Right hindlimb (tissue), 1 donor: ENCODE measurements around the gene PTPDC1.

ENCODE experiments used
- DNase-seq: peaks from one replicate; pipeline ENCODE4 v3.0.0-alpha.2; 2018

The PTPDC1 gene, protein sequence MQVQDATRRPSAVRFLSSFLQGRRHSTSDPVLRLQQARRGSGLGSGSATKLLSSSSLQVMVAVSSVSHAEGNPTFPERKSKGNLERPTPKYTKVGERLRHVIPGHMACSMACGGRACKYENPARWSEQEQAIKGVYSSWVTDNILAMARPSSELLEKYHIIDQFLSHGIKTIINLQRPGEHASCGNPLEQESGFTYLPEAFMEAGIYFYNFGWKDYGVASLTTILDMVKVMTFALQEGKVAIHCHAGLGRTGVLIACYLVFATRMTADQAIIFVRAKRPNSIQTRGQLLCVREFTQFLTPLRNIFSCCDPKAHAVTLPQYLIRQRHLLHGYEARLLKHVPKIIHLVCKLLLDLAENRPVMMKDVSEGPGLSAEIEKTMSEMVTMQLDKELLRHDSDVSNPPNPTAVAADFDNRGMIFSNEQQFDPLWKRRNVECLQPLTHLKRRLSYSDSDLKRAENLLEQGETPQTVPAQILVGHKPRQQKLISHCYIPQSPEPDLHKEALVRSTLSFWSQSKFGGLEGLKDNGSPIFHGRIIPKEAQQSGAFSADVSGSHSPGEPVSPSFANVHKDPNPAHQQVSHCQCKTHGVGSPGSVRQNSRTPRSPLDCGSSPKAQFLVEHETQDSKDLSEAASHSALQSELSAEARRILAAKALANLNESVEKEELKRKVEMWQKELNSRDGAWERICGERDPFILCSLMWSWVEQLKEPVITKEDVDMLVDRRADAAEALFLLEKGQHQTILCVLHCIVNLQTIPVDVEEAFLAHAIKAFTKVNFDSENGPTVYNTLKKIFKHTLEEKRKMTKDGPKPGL

DNA sequence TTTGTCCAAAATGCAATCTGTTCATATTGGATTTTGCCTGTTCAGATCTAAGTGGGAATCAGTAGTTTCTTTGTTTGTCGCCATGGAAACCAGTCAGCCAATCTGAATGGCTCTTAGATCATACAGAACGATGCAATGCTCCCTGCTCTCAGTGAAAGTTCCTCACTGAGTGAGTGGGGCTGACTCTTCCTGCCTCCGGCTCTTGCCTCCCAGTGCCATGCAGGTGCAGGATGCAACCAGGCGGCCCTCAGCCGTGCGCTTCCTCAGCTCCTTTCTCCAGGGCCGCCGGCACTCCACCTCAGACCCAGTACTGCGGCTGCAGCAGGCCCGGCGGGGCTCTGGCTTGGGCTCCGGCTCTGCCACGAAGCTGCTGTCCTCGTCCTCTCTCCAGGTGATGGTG lies at the start of gene PTPDC1:
Gene PTPDC1 (plus strand): TSS at position 151 of the 400 bp plus-strand sequence. CDS start 67 bp downstream, at position 218.
- DNase-seq: peak; percentile 51

DNA sequence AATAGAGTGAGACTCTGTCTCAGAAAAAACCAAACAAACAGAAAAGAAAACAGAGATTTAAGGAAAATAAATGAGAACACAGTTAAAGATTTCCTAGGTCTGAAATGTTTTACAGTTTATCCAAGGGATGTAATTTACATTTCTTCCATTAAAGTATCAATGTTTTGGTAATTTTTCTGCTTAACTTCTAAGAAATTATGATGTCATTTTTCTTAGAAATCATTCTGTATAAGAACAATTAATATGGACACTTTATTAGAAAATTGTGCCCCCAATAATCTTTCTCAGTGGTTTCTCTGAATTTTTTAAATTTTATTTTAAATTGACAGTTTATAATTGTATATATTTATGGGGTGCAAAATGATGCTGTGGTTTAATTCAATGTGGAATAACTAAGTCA lies 49.8 kb upstream of the PTPDC1 start:
- DNase-seq: no peak

DNA sequence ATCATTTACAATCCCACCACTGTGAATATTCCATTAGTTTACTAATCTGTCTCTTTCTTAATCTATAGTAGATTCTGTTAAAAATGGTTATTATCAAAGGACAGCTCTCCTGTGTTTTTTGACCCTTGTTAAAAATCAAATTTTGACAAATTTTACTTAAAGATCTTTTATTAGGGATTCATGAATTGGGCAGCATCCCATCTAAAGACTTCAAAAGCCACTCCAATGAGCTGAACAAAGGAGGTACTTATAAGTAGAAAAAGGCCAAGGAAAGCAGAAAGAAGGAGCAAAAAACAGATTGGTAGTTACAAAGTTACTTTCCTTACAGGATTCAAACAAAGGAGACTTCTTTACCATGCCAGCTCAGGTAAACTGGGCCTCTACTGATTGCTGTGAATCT lies 44.5 kb upstream of the PTPDC1 start:
- DNase-seq: no peak

DNA sequence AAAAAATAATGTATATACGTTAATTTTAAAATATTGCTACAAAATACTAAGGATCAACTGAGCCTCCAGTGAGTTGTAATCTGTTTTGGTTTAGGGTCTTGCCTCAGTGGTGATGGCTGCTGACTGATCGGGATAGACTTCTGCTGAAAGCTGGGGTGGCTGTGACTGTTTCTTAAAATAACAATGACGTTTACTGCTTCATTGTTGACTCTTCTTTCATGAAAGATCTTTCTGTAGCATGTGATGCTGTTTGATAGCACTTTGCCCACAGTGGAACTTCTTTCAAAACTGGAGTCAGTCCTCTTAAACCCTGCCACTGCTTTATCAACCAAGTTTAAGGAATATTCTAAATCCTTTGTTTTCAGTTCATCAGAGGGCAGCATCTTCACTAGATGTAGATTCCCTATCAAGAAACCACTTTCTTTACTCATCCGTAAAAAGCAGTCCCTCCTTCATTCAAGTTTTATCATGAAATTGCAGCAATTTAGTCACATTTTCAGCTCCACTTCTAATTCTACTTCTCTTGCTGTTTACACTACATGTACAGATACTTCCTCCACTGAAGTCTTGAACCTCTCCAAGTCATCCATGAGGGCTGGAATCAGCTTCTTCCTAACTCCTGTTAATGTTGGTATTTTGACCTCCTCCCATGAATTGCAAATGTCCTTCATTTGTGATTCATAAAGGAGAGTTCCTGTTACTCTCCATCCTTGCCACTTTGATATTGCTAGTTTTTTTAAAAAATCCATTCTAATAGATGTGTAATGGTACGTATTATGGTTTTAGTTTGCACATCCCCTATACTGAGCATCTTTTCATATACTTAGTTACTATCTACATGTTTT lies 41.5 kb upstream of the PTPDC1 start:
- DNase-seq: no peak

DNA sequence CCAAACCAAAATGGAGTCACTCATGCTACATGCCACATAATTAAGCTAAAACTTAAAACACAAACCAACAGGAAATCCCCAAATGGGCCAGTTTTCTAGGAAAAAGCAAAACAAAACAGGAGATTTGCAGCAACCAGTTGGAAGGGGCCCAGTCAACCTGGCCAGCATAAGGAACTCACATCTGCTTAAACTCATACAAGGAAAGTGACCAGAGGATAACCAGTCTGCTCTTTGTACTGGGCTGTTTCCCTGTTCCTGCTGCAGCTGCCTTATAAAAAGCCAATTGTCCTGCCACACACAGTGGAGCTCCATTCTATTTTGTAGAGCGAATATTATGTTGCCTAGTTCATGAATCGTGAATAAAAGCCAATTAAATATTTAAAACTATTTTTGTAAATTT lies 29.5 kb upstream of the PTPDC1 start:
- peak; percentile 38 for DNase-seq

DNA sequence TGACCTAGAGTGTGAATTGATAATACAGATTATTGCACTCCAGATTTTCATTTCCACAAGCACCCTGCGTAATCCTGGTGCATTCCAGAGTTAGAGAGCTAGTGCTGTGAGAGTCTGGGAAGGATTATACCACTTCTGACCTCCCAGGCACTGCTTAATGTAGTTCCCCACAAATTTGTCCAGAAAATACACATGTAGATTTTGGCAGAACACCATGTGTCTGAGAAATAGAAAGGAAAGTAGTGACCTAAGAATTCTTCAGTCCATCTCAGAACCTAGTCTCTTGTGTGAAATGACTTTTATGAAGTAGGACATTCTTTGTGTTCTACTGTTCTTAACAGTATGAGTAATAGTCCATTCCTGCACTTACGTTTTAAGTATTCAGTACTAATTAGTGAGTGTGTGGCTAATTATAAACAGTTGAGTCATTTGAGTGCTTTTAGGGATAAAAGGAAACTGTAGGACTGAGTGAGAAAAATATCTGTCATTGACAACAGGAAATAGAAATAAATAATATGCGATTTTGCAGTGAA lies 27.8 kb upstream of the PTPDC1 start:
- DNase-seq: no peak

DNA sequence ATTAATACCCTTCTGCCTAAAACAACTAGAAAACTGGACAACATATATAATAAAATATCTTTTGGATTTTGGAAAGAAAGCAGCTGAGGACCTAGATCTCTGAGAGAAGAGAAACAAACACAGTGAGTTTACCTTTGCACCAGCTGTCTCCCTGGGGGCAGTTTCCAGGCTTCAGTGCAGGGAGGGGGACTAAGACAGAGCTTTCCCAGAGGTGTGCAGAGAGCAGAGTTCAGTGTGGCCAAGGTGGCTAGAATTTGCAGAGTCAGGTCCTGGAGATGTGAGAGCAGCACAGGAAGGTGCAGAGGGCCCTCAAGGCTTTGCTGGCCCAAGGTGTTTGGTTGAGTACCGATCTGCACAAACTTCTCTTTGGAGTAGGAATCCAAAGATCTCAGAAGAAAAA lies 26.3 kb upstream of the PTPDC1 start:
- no peak for DNase-seq

DNA sequence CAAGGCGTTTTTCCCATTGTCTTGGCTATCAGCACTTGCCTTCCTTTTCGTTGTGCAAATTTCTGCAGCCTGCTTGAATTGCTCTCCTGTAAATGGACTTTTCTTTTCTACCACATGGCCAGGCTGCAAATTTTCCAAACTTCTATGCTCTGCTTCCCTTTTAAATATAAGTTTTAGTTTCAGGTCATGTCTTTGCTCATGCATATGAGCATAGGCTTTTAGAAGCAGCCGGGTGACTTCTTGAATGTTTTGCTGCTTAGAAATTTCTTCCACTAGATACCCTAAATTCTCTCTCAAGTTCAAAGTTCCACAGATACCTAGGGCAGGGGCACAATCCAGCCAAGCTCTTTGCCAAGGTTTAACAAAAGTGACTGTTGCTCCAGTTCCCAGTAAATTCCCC lies 22.4 kb upstream of the PTPDC1 start:
- no peak for DNase-seq

DNA sequence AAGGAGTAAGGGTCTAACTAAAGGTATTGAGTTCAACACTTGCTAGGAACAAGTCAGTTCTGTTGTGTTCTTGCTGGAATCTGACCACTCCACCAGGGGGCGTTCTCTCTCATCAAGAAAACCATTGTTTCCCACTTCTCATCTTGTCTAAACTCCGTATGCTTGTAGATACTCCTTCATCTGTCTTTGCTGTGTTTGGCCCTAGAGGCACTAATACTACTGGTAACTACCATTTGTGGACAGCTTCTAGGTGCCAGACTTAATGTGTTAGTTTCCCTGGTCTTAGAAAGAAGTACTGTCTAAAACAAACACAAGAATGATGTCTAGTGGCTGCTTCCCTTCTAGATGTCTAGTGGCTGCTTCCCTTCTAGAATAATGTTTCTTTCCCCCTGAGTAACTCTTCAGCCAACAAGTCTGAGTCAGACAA lies 18.7 kb upstream of the PTPDC1 start:
- peak; percentile 74 for DNase-seq

DNA sequence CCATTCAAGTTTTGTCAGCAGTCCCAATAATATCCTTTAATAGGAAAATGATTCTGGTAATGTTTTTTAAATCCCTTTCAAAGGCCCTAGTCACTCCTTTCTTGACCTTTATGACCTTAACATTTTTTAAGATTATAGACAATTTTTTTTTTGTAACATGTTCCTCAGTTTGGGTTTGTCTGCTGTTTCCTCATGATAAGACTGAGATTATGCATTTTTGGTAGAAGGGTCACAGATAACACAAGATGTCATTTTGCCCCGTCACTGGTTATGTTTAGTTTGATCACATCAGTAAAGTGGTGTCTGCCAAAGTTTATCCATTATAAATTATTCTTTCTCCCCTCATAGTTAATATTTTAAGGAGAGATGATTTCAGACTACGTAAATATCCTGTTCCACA lies 16.0 kb upstream of the PTPDC1 start:
- no peak for DNase-seq

DNA sequence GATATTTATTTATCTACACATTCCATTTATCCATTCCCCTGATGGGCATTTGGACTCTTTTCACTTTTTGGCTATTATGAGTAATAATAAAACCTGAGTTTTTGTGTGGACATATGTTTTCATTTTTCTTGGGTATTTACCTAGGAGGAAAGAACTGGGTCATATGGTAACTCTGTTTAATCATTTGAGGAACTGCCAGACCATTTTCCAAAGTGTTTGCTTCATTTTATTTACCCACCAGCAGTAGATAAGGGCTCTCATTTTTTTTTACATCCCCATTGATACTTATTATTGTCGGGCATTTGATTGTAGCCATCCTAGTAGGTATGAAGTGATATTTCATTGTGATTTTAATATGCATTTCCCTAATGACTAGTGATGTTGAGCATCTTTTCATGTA lies 7.7 kb upstream of the PTPDC1 start:
- no peak for DNase-seq

DNA sequence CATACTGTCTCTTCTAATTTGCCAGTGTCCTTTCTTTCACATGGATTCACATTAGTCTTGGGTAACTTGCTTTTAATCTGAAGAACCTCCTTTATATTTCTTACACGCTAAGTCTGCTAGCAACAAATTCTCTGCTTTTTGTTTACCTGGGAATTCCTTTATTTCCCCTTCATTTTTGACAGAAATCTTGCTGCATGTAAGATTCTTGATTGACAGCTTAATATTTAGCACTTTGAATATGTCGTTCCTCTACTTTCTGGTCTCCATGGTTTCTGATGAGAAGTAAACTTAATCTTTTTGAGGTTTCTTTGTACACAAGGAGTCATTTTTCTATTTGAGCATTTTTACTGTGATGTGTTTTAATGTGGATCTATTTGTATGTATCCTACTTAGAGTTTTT lies 6.2 kb upstream of the PTPDC1 start:
- DNase-seq: no peak

DNA sequence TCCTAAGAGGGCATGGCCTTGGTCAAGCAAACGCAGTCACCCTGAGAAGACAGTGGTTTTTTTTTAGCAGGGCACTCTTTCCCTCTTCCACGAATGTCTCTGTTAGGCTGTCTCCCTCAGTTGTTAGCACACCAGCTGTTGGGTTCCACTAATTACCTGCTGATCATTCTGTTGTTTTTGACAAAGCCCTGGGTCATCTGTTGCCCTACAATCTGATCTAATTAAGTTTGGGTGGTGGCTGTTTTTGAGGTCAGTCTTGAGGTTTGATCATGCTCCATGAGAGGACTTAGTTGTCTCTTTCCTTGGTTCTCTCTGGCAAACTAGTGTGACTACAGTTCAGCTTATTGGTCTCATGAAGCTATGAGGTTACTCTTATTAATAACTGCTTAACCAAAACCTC lies 5.0 kb upstream of the PTPDC1 start:
- DNase-seq: no peak

DNA sequence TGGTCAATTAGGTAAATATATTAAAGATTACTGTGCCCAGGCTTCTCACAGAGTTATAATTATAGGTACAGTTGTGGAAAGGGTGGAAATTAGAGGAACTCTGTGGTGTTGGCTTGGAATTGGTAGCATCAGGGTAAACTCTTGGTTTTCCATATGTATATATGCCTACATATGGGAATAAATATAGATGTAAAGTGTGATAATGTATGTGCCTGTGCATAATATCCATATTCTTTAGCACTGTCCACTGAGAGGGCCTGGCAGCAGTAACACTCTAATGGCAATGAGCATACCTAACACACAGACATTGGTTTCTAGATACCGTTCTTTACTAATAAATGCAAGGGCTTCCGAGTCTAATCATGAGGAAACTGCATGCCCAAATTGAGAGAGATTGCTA lies 4.0 kb upstream of the PTPDC1 start:
- DNase-seq: no peak

DNA sequence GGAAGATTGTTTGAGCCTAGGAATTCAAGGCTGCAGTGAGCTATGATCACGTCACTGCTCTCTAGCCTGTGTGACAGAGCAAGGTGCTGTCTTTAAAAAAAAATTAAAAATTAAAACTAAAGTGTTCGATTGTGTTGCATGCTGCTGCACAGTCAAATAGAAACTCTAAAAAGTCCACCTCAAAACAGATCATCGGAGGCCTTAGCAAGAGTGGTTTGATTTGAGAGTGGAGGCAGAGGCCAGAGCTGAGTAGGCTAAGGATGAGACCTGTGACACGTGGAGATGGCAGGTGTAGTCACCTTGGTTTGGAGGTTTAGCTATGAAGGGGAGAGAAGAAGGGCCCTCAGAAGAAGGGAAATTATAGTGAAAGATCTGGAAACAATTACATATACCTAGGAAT lies 2.8 kb upstream of the PTPDC1 start:
- no peak for DNase-seq

DNA sequence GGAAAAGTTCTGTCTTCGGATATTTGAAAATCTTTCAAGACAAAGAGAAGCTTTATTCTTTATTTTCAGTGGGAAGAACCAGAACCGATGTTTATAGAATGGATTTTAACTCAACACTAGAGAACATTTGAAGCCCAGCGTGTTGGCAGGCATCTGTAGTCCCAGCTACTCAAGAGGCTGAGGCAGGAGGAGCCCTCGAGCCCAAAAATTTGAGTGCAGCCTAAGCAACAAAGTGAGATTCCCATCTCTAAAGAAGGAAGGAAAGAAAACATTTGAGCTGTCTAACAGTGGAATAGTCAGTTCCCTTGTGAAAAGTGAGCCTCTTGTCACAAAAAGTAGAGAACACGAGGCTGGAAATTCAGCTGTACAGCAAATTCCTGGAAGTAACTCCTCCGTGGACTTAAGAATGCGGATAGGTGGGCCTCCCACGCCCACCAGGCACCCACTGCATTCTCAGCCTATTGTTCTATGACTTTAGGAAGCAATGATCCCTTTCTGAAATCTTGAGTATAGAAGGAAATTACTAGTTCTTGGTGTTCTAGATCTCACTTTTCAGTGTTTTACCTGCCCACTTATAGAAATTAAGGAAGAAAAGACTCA lies 2.3 kb upstream of the PTPDC1 start:
- DNase-seq: no peak

DNA sequence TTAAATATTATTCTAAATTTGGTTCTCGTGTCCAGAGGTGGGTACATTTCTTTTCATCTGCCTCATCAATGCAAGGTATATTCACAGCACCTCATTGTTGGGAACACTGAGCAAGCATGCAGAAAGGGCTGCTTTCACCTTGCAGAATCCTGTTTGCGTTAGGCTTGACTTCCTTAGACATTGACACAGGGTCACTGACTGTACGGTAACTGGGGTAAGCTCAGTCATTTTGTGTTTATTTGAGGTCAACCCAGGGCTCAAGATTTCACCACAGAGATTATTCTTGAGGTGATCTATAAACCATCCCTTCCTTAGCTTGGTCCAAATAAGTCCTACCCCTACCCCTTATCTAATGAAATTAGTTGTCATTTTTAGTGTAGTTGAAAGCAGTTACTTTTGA lies 1.7 kb upstream of the PTPDC1 start:
- DNase-seq: no peak

DNA sequence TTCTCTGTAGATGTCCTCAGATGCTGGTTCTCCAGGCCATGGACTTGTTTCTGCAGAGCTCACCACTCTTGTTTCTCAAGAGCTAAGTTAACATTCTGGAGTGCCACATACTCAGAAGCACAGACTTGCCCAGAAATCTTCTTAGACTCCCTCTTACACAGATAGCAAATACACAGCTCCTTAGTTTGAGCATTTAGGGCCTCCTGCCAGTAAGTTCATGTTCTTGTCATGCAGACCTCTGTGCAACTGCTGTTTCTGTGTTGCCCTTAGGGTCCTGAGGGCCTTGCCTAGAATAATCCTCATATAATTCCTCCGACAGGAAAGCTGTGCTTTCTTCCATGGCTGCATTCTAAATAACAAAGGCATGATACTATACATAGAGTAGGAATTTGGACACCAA lies 1.3 kb upstream of the PTPDC1 start:
- no peak for DNase-seq

DNA sequence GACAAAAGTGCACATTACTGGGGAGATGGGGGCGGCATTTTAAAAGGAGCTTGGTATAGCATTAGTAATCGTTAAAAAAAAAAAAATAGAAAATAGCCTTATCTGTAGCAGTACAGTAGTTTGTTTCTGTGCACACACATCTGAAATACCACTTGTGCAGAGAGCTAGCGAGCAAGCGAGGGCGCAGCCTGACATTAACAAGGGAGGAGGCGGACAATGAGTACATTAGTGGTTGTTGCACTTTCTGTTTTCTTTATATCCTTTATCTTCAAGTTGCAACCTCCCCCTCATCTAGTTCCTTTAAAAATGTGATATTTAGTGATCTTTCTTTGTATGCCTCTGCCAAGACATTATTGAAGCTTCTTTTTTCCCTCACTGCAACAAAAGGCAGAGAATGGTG lies 880 bp upstream of the PTPDC1 start:
- no peak for DNase-seq

DNA sequence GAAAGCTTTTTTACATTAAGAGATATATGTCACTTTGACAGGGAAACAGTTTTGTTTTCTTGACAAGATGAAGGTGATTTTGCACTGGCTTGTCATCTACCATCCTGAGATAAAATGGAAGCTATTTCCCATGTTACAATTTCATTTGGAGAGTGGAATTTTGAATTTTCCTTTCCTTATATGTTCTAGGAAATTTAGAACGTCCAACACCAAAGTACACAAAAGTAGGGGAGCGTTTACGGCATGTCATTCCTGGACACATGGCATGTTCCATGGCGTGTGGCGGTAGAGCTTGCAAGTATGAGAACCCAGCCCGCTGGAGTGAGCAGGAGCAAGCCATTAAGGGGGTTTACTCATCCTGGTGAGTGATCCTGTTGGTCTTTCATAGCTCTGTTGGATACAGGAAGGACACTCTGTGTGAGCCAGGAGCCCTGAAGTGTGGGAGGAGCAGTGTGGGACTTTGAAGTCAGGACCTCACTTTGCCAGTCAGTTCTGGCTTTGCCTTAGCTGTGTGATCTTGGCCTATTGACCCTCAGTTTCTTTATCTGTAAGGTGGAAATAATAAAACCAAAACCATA lies 887 bp downstream of the PTPDC1 start:
- DNase-seq: no peak

DNA sequence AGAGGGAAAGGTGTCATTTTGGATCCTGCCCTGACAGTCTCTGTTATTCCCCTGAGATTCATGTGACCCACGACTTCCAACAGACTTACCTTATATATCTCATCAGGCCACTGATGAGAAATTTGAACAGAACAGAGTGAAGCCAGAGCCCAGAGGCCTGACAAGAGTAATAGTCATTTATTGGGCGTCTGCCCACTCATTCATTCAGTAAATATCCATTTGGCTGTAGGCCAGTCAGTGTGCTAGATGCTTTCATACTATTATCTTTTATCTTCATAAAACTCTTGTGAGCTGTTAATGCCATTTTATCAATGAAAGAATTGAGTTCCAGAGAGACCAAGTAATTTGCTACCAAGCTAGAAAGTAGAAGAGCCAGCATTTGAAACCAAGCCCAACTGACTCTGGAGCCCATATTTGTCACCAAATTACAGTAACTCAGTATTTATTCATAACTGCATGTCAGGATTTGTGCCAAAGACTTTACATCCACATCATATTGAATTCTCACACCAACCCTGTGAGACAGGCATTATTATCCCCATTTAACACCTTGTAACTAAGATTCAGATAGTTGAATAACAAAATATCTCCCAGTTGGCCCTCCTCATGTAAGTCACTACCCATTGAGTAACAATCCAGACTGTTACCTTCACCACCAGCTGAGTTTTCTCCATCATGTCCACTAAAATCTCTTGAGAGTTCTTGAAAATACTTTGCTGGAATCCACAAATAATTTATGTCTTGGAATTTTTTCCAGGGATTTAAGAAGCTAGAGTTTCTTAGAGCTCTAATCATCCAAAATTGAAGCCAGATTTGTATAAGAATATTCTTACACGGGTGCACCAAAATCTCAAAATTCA lies 2.5 kb downstream of the PTPDC1 start:
- no peak for DNase-seq
